ENCODE measurements around the gene DLGAP3. TPM values are rescaled to one million over a fixed set of nuclear protein-coding genes. Genes with fewer than 3 reads are reported as not detected.
"Not testable (repeated sequence)": the region's sequence is repeated elsewhere in the genome, so short reads cannot be mapped to it uniquely, and the experiment has no call there.

The DLGAP3 gene, protein sequence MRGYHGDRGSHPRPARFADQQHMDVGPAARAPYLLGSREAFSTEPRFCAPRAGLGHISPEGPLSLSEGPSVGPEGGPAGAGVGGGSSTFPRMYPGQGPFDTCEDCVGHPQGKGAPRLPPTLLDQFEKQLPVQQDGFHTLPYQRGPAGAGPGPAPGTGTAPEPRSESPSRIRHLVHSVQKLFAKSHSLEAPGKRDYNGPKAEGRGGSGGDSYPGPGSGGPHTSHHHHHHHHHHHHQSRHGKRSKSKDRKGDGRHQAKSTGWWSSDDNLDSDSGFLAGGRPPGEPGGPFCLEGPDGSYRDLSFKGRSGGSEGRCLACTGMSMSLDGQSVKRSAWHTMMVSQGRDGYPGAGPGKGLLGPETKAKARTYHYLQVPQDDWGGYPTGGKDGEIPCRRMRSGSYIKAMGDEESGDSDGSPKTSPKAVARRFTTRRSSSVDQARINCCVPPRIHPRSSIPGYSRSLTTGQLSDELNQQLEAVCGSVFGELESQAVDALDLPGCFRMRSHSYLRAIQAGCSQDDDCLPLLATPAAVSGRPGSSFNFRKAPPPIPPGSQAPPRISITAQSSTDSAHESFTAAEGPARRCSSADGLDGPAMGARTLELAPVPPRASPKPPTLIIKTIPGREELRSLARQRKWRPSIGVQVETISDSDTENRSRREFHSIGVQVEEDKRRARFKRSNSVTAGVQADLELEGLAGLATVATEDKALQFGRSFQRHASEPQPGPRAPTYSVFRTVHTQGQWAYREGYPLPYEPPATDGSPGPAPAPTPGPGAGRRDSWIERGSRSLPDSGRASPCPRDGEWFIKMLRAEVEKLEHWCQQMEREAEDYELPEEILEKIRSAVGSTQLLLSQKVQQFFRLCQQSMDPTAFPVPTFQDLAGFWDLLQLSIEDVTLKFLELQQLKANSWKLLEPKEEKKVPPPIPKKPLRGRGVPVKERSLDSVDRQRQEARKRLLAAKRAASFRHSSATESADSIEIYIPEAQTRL
- total RNA-seq, result 0.26 TPM

DNA sequence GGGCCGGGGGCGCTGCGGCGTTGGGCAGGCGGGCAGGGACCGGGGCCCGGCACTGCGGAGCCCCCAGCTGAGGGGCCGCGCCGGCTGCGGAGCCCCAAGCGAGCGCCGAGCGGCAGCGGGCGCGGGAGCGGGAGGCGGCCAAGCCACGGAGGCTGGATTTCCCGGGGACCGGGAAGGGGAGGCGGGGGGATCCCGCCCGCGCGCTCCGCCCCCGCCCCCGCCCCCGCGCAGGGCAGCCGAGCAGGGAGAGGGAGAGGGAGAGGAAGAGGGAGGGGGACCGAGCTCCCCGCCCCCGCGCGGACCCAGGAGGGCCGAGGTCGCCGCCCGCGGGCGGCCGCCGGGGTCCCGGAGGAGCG is at the start of gene DLGAP3:
Gene DLGAP3, minus strand, starts transcription at position 154 of the 356 bp plus-strand sequence. CDS start 24,267 bp downstream, outside the sequence.
- no peak for DNase-seq (ENCODE audit: low spot score)

- no peak for DNase-seq (ENCODE audit: low spot score)
Observed at GRCh38 chr1:34978921-34979320, 49.5 kb upstream of the DLGAP3 start.

DNA sequence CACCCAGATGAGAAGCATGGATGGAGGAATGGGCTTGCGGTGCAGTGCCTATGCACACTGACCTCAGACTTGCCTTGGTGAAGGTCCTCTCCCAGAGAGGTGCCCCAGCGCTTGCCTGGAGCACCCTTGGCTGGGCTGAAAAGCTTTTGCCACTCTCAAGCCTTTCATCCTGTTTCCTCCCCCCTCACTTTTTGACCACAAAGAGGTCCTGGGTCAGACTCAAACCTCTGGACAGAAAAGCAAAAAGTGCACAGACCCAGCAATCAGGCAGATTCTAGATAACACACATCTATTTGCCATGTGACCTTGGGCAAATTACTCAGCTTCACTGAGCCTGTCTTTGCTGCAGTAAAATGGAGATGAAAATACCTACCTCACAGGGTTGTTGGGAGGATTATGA is 48.4 kb upstream of the DLGAP3 start:
- DNase-seq (ENCODE audit: low spot score), result no peak

GRCh38 chr1:34977210-34977471 is 47.7 kb upstream of the DLGAP3 start:
- DNase-seq (ENCODE audit: low spot score), result no peak

DNA sequence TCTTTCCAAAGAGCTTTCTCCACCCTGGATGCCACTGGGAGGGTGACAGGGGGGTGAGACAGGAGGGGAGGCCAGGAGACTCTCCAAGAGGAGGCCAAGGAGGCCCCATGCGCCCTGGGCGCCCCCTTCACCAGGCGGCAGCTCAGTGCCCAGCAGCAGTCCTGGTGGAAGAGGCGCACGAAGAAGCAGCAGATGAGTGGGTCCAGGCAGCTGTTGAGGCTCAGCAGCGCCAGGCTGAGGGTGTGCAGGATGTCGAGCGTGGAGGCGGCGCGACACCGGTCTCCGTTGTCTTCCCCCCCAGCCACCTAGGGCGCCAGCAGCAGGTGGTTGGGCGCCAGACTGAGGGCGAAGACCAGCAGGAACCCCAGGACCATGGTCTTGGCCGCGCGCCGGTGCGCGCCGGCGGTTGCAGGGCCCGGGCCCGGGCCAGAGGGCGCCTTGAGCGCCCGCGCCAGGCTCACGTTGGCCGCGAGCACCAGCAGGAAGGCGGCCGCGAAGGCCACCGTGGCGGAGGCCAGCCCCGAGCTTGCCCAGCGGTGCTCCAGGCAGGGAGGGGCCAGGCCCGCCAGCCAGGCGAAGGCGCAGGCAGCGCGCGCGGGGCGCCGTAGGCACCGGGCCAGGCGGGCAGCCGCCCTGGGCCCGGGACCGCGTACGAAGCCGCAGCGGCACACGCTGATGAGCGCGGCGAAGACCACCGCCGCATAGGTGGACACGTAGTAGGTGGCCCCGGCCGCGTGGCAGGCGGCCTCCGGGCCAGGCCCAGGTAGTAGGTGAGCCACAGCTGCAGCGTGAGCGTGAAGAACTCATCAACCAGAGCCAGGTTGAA is 47.1 kb upstream of the DLGAP3 start:
- DNase-seq (ENCODE audit: low spot score), result no peak

- DNase-seq (ENCODE audit: low spot score), result no peak
Observed at GRCh38 chr1:34975771-34976170, 46.3 kb upstream of the DLGAP3 start.

DNA sequence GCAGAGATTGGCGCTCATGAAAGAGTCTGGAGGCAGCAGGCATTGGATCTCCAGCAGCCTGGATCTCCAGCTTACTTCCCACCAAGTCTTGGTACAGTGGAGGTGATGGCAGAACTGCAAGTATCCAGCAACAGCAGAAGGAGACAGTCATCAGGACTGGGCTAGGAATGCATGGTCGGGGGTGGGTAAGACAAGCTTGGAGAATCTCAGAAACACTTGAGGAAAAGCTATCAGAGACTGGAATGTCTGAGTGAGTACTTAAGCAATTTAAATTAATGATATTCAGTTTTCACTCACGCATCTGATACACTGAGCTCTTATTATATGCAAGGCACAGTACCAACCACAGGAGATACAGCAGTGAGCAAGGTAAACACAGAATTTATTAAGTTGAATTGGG is 45.9 kb upstream of the DLGAP3 start:
- DNase-seq (ENCODE audit: low spot score), result no peak

DNA sequence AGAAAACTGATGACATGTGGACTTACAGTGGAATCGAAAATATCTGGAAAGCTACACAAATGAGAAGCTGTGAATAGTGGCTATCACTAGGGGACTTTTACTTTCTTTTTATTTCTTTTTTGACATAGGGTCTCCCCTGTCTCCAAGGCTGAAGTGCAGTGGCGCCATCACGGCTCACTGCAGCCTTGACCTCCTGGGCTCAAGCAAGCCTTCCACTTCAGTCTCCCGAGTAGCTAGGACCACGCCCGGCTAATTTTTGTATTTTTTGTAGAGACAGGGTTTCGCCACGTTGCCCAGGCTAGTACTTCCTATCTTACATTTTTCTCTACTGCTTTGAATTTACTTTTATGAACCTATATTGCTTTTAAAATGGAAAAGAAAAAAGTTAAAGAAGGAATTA is 45.2 kb upstream of the DLGAP3 start:
- DNase-seq (ENCODE audit: low spot score), result no peak

GRCh38 chr1:34973326-34973725 is 43.9 kb upstream of the DLGAP3 start:
- no peak for DNase-seq (ENCODE audit: low spot score)

- no peak for DNase-seq (ENCODE audit: low spot score)
Observed at GRCh38 chr1:34970829-34971228, 41.4 kb upstream of the DLGAP3 start.

DNA sequence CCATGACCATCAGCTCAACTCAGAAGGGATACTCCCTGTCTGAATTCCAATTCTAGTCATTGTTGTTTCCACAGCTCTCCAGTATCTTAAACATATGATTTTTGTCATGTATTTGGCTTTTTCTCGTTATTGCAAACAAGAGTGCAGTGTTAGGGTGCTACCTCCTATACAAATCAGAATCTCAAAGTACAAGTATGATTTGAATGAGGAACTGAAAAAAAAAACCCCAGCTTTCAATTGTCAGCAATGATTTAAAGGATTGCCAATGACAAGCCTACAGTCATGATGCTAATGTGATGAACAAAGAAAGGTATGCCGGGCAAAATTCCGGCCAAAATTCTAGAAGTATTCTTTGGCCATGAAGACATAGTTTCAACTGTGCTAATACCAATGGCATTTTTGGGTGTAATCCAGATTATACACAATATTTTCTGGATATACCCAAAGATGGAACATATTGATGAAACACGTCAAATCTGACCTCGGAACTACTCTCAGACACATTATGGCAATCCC is 40.8 kb upstream of the DLGAP3 start:
- DNase-seq (ENCODE audit: low spot score), result no peak

DNA sequence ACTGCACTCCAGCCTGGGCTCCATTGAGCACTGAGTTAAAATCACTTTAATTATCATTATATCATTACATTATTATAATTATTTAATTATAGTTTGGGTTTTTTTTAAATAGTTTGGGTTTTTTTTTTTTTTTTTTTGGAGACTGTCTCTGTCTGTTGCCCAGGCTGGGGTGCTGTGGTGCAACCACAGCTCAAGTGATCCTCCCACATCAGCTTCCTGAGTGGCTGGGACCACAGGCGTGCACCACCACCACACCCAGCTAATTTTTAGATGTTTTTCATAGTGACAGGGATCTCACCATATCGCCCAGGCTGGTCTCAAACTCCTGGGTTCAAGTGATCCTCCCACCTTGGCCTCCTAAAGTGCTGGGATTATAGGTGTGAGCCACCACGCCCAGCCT is 38.8 kb upstream of the DLGAP3 start:
- not testable (repeated sequence) for DNase-seq (ENCODE audit: low spot score)

DNA sequence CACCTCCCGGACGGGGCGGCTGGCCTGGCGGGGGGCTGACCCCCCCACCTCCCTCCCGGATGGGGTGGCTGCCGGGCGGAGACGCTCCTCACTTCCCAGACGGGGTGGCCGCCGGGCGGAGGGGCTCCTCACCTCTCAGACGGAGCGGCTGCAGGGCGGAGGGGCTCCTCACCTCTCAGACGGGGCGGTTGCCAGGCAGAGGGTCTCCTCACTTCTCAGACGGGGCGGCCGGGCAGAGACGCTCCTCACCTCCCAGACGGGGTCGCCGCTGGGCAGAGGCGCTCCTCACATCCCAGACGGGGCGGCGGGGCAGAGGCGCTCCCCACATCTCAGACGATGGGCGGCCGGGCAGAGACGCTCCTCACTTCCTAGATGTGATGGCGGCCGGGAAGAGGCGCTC is 38.2 kb upstream of the DLGAP3 start:
- not testable (repeated sequence) for DNase-seq (ENCODE audit: low spot score)

- no peak for DNase-seq (ENCODE audit: low spot score)
Observed at GRCh38 chr1:34965597-34965996, 36.1 kb upstream of the DLGAP3 start.

- DNase-seq (ENCODE audit: low spot score), result no peak
Observed at GRCh38 chr1:34950428-34950827, 21.0 kb upstream of the DLGAP3 start.

GRCh38 chr1:34948739-34949138 is 19.3 kb upstream of the DLGAP3 start:
- DNase-seq (ENCODE audit: low spot score), result not testable (repeated sequence)

GRCh38 chr1:34947641-34948314 is 18.3 kb upstream of the DLGAP3 start:
- DNase-seq (ENCODE audit: low spot score), result not testable (repeated sequence)

- no peak for DNase-seq (ENCODE audit: low spot score)
Observed at GRCh38 chr1:34946211-34946610, 16.8 kb upstream of the DLGAP3 start.

GRCh38 chr1:34941798-34942197 is 12.3 kb upstream of the DLGAP3 start:
- DNase-seq (ENCODE audit: low spot score), result not testable (repeated sequence)

DNA sequence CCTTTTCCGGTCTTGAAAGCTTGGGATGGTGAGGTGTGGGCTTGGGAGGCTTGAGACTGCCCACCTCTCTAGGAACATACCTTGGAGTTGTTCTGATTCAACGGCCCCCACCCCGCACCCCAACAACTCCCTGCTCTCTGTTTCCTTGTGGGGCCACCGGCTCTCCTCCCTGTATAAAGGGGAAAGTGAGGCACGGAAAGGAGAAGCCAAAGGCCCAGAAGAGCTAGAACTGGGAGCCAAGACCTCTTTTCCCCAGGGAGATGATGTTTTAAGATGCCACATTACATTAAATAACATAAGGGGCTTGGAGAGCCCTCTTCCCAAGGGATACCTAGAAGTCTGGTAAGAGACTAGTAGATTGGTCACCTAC is 1.2 kb upstream of the DLGAP3 start:
- DNase-seq (ENCODE audit: low spot score), result no peak
